ENCODE data around the gene SLC4A3. TPM values are rescaled to one million over a fixed set of nuclear protein-coding genes. Genes with fewer than 3 reads are reported as not detected.

Gene SLC4A3
- 10 to 100 TPM; 13.4 to 20.2 TPM for total RNA-seq
- 8.0 TPM for polyA plus RNA-seq (2013, experiment 1 of 2)
- 5.3 TPM for polyA plus RNA-seq (2013, experiment 2 of 2)
- long read RNA-seq, experiment 1, partial matches to known transcripts, result 8 of 11 reads
- long read RNA-seq, experiment 1, other reads (novel, unspliced or antisense), result 3 of 11 reads
- long read RNA-seq, experiment 2, full-length matches to known transcripts, result 5 of 31 reads
- long read RNA-seq, experiment 2, partial matches to known transcripts, result 6 of 31 reads
- long read RNA-seq, experiment 2, other reads (novel, unspliced or antisense), result 20 of 31 reads
- long read RNA-seq, experiment 3, full-length matches to known transcripts, result 4 of 24 reads
- long read RNA-seq, experiment 3, partial matches to known transcripts, result 7 of 24 reads
- long read RNA-seq, experiment 3, other reads (novel, unspliced or antisense), result 13 of 24 reads
- long read RNA-seq, experiment 4, result 0 reads

- peak; percentile 68 for DNase-seq
- no peak within 1 kb of the TSS for H3K27ac ChIP-seq (ENCODE audit: low read depth, low read length)
- peak within 1 kb of the TSS; percentile 74 for H3K27ac Mint-ChIP-seq
These were observed at the start of gene SLC4A3 for GRCh38 chr2:219627103-219628100. Gene SLC4A3, plus strand, starts transcription at chr2:219627630. Its CDS starts 363 bp downstream, at chr2:219627993.

GRCh38 chr2:219578811-219579613 lies 48.4 kb upstream of the SLC4A3 start:
- Mint-ChIP-seq H3K4me1 (peaks cover 15% of the 10 kb centered on the region), H3K27ac (no peak overlapping the region), H3K27me3 (ENCODE audit: insufficient read depth) (peaks cover 11% of the 10 kb centered on the region), H3K36me3 (ENCODE audit: low read depth) (no peaks in the 10 kb centered on the region), H3K9me3 (no peaks in the 10 kb centered on the region), H3K4me3 (no peak overlapping the region)
- TF ChIP-seq CTCF (conservative IDR thresholded peaks at IDR 0.05), result no peak
- Histone ChIP-seq H3K27me3 (ENCODE audit: control insufficient read depth, insufficient read depth, low read length, poor library complexity, severe bottlenecking) (no peaks in the 10 kb centered on the region), H3K4me1 (ENCODE audit: control insufficient read depth, insufficient read depth, low read length) (no peaks in the 10 kb centered on the region), H3K9ac (ENCODE audit: extremely low read depth, low read length, poor library complexity, severe bottlenecking) (no peak overlapping the region), H3K27ac (ENCODE audit: low read depth, low read length) (no peak overlapping the region), H3K4me3 (ENCODE audit: low read length) (no peak overlapping the region), H3K36me3 (ENCODE audit: control insufficient read depth, insufficient read depth, low read length) (no peaks in the 10 kb centered on the region), H3K9me3 (ENCODE audit: control insufficient read depth, low read length) (no peaks in the 10 kb centered on the region)
- DNase-seq, result no peak
- WGBS, 2 experiments (ENCODE audit: insufficient coverage in 1 of 2, insufficient read length in 1 of 2), result 89 to 91% methylated on average over 7 to 8 of the region's 8 CpGs

More at GRCh38 chr2:219627103-219628100, at the start of gene SLC4A3:
- Mint-ChIP-seq H3K9me3 (no peaks in the 10 kb centered on the region), H3K27me3 (ENCODE audit: insufficient read depth) (peaks cover 11% of the 10 kb centered on the region), H3K4me3 (peak within 1 kb of the TSS; percentile 73), H3K4me1 (no peaks in the 10 kb centered on the region), H3K36me3 (ENCODE audit: low read depth) (peaks cover 3% of the 10 kb centered on the region)
- H3K27me3 ChIP-seq (ENCODE audit: control insufficient read depth, insufficient read depth, low read length, poor library complexity, severe bottlenecking), result peaks cover 9% of the 10 kb centered on the region
- WGBS, 2 experiments (ENCODE audit: insufficient coverage in 1 of 2, insufficient read length in 1 of 2), result 3 to 35% methylated on average over 4 to 99 of the region's 103 CpGs
- H3K9me3 ChIP-seq (ENCODE audit: control insufficient read depth, low read length), result no peaks in the 10 kb centered on the region
- no peaks in the 10 kb centered on the region for H3K4me1 ChIP-seq (ENCODE audit: control insufficient read depth, insufficient read depth, low read length)
- peak within 1 kb of the TSS; percentile 73 for H3K4me3 ChIP-seq (ENCODE audit: low read length)
- H3K9ac ChIP-seq (ENCODE audit: extremely low read depth, low read length, poor library complexity, severe bottlenecking), result no peak within 1 kb of the TSS
- no peaks in the 10 kb centered on the region for H3K36me3 ChIP-seq (ENCODE audit: control insufficient read depth, insufficient read depth, low read length)
- TF ChIP-seq CTCF (conservative IDR thresholded peaks at IDR 0.05), result peak; percentile 52

- H3K4me1 ChIP-seq (ENCODE audit: control insufficient read depth, insufficient read depth, low read length), result no peaks in the 10 kb centered on the region
- H3K4me3 ChIP-seq (ENCODE audit: low read length), result no peak overlapping the region
- H3K9ac ChIP-seq (ENCODE audit: extremely low read depth, low read length, poor library complexity, severe bottlenecking), result no peak overlapping the region
- no peak overlapping the region for H3K27ac Mint-ChIP-seq
- H3K27ac ChIP-seq (ENCODE audit: low read depth, low read length), result no peak overlapping the region
- peaks cover 17% of the 10 kb centered on the region for H3K27me3 Mint-ChIP-seq (ENCODE audit: insufficient read depth)
- peaks cover 10% of the 10 kb centered on the region for H3K4me1 Mint-ChIP-seq
- H3K36me3 ChIP-seq (ENCODE audit: control insufficient read depth, insufficient read depth, low read length), result no peaks in the 10 kb centered on the region
- WGBS, 2 experiments (ENCODE audit: insufficient coverage in 1 of 2, insufficient read length in 1 of 2), result 83 to 93% methylated on average over 2 of the region's 2 CpGs
- no peaks in the 10 kb centered on the region for H3K9me3 Mint-ChIP-seq
- H3K4me3 Mint-ChIP-seq, result no peak overlapping the region
- peaks cover 4% of the 10 kb centered on the region for H3K27me3 ChIP-seq (ENCODE audit: control insufficient read depth, insufficient read depth, low read length, poor library complexity, severe bottlenecking)
- no peak for TF ChIP-seq CTCF (conservative IDR thresholded peaks at IDR 0.05)
- H3K9me3 ChIP-seq (ENCODE audit: control insufficient read depth, low read length), result no peaks in the 10 kb centered on the region
- H3K36me3 Mint-ChIP-seq (ENCODE audit: low read depth), result no peaks in the 10 kb centered on the region
- no peak for DNase-seq
These were observed 46.1 kb upstream of the SLC4A3 start for GRCh38 chr2:219581346-219581745.

Measured in endodermal cell (in vitro differentiated cells).